Stimulated activated CD4-positive, alpha-beta T cell treated with anti-CD3 and anti-CD28 coated beads, Interleukin-1b, Interleukin-23, amount 100 ng/mL, for 4 hours (primary cell): ENCODE data around the gene FXYD7.
"Not testable (repeated sequence)": the region's sequence is repeated elsewhere in the genome, so short reads cannot be mapped to it uniquely, and the experiment has no call there.

Experiments
- DNase-seq, 2 donors: peaks; one replicate each; pipeline ENCODE4 v3.0.0-alpha.2; 2020; ENCODE audit warnings: low read depth in 2 of 2

Gene FXYD7

DNA sequence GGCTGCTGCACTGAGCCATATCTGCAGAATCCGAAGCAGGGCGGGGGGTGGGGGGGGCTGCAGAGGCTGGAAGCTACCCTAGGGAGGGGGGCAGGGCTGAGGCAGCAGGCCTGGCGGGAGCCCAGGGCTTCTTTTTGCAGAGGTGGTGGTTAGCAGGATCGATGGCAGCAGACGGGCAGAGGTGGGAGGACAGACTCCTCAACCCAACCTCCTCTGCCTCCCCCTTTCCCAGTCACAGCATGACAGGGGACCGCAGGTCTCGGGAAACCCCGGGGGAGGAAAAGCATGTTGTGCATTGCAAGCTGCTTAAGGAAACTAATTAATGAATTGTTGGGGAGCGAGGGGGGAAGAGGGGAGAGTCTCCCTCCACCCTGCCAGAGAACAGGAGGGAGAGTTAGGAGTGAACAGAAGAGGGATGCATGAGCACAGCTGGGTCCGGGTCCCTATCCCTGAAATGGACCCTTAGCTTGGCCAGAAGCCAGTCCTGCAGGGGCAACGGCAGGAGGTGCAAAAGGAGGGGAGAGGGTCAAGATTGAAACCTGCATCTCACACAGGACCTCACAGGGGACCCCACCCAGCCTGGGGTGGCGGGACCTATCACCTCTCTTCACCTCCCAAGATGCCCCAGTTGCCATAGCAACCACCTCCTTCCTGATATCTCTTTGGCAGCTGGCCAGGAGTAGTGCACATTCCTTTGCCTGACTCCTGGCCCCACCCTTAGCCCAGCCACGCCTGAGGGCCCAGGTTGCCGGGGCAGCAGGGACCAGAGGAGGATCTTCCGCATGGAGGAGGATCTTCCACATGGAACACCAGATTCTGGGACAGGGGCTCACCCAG lies 1.8 kb downstream of the FXYD7 start:
- no peak for DNase-seq

DNA sequence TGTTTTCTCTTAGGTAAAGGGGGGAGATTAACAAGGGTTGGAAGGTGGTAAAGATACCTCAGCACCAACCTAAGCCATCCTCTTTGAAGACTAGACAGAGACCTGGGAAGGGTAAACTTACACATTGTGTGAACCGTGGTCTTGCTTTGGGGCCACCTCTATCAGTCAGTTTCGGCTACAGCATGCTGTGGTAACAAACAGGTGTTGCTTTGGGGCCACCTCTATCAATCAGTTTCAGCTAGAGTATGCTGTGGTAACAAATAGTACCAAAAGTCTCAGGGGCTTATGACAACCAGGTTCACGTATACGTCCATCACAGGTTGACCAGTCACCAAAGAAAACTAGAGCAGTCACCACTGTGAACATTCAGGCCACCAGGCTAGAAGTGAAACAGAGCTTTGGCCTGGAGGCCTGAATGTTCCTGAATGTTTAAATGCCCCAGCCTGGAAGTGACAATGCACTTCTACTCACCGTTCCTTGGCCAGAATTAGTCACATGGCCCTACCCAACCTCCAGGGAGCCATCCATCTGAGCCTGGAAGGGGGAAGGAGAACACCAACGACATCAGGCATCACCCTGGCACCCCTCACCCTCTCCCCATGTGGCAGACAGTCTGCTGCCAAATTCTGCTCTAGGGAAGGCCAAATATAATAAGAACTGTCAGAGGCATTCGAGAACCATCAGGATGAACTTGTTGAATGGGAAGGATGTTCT lies 3.8 kb downstream of the FXYD7 start:
- no peak for DNase-seq

DNA sequence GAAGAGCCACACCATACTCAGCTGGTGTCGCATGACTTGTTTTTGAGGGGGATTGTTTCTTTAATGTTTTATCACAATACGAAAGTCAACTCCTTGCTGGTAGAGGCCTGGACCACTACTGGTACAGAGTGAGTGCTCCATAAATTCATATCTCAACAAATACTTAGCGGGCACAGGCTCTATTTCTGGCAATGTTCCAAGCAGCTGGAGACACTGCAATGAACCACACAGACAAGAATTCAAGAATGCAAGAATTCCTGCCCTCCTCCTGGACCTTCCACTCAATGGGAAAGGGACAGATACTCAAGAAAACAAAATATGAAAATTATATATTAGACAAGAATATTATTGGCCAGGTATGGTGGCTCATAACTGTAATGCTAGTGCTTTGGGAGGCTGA lies 6.4 kb downstream of the FXYD7 start:
- no peak for DNase-seq

DNA sequence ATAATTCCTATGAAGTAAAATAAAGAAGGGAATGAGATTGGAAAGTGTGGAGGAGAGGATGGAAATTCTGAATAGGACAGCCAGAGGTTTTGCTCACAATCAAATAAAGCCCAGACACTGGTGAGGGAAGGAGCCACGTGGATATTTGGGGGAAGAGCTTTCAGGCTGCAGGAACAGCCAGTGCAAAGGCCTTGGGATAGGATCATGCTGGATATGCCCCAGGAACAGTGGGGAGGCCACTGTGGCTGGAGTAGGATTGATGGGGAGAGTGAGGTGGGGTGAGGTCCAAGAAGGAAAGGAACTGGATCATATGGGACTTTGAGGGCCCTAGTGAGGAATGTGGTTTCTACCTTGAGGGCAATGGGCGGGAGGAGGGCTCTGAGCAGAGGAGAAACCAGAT lies 7.4 kb downstream of the FXYD7 start:
- DNase-seq = no peak

DNA sequence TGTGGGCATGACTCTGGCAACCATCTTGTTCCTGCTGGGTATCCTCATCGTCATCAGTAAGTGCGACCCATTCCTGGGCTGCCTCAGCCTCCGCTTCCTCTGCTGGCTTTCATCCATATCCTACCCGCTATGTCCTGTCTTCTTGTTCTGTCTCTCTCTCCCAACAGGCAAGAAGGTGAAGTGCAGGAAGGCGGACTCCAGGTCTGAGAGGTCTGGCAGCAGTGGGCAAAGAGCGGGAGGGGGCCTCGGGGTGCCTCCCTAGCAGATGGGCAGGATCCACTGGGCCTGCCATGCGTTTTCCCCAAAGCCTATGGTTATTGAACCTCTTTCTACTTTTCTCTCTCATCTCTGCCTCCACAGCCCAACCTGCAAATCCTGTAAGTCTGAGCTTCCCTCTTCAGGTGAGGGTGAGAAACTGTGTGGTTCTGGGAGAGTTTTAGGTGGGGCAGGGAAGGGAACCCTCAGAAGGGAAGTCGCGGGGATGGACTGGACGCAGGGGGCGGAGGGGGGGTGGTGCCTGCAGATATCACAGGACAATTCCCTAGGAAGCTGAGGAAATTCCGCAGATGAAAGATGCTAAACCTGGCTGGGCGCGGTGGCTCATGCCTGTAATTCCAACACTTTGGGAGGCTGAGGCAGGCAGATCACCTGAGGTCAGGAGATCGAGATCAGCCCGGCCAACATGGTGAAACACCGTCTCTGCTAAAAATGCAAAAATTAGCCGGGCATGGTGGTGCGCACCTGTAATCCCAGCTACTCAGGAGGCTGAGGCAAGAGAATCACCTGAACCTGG lies 8.4 kb downstream of the FXYD7 start:
- no peak for DNase-seq

DNA sequence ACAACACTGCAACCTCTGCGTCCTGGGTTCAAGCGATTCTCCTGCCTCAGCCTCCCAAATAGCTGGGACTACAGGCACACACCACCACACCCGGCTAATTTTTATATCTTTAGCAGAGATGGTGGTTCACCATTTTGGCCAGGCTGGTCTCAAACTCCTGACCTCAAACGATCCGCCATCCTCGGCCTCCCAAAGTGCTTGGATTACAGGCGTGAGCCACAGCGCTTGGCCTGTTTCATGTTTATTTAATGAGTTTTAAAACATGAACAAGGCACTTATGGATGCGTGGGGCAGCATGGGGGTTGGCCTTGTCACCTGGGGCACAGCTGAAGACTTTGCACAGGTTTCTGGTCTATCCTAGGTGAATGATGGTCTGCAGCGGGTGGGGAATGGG lies 10.1 kb downstream of the FXYD7 start:
- DNase-seq = not testable (repeated sequence)

DNA sequence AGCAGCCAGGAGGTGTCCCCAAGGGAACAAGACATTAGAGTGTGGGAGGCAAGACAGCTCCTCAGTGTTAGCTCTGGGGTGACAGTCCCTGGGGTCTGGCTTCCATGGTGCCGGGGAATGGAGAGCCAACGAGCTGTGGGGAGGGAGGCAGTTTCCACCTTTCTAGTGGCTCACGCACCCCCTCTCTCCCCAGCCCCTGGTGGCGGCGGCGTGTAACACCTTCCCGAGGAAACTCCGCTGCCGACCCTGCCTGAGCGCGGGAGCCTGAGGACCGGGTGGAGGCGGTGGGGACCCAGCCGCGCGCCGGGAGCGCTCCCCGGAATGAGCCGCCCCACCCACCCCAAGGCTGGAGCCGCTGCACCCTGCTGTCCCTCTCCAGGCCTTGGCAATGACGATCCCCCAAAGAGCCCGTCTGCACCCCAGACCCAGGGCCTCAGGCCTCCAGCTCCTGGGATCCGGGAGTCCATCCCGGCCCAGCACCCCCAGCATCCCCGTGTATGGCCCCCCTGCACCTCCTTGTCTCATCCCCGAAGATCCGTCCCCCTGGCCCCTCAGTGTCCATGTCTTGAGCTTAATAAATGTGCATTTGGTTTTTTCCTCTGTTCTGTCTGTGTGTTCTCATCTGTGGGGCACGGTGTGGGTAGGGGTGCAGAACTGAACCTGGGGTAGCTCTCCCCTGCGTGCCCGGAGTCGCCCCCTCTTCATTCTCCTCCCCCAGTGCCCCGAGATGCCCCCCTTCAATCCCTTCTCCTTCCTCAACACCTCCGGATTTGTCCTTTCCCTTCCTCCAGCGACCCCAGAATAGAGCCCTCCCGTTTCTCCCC lies 10.9 kb downstream of the FXYD7 start:
- peak; percentile 70 for DNase-seq

DNA sequence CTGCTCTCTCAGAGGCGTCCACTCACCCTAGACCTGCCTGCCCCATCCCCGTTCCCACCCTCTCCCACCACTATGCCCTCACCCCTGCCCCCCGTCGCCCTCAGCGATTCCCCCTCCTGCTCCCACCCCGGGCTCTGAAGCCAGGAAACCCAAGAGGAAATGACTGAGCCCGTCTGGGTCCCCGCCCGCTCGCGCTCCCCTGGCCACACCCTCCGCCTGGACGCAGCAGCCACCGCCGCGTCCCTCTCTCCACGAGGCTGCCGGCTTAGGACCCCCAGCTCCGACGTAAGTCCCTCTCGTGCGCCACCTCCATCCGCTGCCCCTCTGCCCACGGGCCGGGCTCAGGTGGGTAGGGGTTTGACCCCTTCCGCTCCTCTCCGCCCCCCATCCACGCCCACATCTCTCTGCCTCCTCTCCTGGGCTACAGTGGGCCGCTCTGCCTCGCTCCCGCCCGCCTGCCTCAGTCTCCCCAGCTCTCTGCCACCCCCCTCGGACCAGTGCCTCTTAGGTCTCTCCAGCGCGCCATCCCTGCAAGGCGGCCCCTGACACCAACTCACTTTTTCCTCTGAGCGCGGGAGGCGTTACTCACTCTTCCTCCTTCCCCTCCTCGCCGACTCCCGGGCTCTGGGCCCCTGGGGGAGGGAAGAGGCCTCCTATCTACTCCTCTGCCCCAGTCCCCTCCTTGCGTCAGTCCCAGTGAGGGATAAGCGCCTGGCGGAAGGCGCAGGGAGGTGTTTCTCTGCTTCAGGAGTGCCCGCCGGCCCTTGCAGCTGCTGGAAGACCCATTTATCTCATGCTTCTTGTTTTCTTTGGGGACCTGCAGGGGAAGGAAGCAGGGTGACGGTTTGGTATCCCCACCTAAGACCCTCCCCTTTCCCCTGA lies 11.7 kb downstream of the FXYD7 start, which contains the start of gene FXYD5:
TSS of gene FXYD5 (plus strand) at position 211 of the 882 bp plus-strand sequence. CDS start 816 bp downstream, outside the sequence.
- DNase-seq = peak; percentile 75 to 78

DNA sequence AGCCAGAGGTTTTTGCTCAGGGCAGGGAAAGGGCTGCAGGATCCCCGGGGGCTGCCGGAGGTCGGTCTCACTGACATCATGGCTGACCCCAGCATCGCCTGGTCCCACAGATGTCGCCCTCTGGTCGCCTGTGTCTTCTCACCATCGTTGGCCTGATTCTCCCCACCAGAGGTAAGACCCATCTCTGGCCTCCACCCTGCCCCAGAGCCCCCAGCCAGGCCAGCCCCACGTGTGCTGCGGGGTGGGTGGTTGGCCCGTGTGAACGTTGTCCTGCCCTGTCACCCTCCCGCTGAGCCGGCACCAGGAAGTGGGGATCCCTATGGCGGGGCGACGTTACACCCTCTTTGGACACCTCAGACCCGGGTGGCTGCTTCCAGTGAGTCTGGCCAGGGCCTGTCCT lies 12.4 kb downstream of the FXYD7 start:
- peak in 1 of 2 donors; percentile 30 for DNase-seq

DNA sequence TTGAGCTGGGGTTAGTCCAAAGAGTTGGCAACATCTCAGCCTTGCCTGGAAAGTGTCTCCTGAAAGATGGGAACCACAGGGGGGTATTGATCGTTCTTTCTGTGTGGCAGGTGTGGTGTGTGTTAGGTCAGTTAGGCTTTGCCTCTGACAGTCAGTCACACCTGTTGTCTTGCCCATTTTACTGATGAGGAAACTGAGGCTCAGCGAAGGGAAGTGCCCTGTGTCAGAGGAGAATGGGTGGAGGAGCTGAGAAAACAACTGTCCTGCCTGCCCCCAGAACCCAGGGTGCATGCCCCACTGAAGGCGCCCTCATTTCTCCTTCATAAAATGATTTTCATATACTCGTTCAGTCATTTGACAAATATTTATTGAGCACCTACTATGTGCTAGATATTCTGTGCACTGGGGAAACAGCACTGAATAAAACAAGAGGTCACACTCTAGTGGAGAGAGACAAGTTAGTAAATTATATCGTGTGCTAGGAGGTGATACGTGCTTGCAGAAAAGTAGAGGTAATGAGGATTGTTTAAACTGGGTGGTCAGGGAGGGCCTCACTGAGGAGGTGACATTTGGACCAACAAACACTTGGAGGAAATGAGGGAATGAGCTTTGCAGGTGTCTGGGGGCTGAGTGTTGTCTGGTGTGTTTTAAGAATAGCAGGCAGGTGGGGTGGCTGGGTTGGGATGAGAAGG lies 13.1 kb downstream of the FXYD7 start:
- no peak for DNase-seq

DNA sequence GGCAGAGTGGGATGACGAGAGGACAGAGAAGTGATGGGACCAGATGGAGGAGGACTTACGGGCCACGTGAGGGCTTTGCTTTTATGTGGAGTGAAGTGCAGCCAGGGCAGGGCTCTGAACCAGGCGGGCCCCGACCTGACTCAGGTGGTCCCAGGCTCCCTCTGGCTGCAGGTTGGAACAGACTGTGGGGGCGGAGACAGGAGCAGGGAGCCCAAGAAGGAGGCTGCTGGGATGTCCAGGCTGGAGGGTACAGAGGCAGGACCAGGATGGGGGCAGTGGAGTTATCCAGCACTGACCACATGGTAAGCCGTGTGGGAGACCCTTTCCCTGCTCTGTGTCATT lies 13.6 kb downstream of the FXYD7 start:
- DNase-seq = no peak

DNA sequence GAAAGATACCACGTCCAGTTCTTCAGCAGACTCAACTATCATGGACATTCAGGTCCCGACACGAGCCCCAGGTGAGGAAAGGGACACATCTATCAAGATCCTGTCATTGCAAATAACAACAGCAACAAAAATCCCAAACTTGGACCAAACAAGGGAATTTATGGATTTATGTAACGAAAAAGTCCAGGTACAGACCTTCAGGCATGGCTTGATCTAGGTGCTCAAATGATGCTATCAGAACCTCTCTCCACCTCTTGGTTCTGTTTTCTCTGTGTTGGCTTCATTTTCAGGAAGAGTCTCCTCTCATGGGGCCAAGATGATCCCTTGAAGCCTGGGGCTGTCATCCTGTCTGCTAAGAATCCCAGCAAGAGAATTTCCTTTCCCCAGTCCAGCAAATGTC lies 14.4 kb downstream of the FXYD7 start:
- no peak for DNase-seq

DNA sequence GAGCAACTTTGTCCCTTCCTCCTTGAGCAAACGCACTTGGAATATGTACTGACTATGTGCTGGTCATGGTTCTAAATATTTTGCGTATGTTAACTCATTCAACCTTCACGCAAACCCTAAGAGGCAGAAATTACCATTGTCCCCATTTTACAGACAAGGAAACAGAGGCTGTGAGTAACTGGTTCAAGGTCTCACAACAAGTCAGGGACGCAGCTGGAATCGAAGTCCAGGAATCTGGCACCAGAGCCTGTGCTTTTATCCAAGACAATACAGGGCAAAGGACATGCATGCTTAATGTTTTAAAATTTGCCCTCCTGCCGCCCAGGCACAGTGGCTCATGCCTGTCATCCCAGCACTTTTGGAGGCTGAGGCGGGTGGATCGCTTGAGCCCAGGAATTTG lies 16.6 kb downstream of the FXYD7 start:
- DNase-seq = no peak

DNA sequence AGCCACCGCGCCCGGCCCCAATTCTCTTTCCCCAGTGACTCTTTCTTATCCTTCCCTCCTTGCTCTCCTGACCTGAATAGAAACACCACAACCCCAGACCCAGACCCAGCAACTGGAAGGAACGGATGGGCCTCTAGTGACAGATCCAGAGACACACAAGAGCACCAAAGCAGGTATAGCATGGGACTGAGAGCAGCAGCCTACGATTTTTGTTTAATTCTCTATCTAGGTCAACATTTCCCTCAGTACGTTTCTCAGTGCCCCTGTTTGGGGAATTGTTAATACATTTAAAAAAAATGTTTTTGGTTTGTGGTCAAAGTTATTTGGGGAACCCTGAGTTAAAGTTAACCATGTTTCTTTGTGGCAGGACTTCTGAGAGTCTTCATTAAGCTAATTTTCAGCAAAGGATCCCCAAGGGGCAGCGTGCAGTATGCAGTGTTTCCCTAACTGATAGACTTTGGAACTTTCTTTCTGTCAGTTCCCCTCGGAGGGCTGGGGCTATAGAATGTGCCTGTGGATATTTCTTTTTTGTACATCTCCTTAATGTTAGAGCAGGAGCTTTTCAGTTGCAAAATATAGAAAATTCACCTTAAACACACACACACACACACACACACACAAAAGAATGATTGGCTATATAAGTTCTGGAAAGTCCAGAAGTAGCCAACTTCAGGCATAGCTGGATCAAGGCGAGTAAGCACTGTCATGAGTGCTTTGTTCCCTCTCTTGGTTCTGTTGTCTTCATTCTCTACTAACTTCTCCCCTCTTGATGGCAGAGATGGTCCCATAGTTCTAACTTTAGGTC lies 17.8 kb downstream of the FXYD7 start:
- DNase-seq = no peak

DNA sequence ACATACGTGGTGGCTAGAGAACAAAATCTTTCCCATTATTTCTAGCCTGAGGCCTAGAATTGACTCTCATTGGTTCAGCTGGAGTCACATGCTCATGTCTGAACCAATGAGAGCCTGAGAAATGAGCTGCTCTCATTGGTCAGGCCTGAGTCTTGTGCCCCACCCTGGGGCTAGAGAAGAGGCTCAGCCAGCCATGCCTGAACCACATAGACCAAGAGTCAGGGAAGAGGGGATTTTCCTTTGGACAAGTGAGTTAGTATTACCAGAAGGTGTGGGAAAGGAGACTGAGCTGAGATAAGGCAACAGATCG lies 18.3 kb downstream of the FXYD7 start:
- DNase-seq = no peak

DNA sequence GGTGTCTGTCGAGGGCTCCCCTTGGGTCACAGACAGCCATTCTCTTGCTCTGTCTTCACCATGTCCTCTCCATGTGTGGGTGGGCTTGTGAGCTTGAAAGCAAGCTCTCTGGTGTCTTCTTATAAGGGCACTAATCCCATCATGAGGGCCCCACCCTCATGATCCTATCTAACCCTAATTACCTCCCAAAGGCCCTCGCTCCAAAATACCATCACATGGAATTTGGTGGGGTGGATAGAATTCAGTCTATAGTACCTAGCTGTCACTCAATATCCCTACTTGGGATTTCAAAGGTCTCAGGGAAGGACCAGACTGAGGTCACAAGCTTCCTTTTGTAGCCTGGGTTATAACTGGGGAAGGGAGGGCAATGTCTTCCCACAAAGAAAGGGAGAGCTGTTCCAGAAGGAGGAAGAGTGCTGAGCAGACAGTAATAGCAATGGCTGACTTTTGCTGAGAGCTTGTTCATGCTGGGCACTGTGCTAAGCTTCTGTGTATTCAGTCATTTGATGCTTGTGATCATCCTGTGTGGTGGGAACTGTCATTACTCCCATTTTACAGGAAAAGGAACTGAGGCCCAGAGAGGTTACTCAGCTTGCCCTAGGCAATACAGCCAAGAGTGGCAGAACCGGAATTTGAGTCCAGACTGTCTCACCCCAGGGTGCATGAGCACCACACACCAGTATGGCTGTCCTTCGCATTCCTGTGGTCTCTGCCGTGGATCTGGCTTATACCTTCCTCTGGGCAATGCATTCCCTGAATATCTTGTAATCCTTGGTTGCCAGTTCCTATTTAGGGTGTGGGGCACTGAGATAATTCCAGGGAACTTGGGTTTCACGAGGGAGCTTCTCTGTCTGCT lies 19.6 kb downstream of the FXYD7 start:
- DNase-seq = no peak

DNA sequence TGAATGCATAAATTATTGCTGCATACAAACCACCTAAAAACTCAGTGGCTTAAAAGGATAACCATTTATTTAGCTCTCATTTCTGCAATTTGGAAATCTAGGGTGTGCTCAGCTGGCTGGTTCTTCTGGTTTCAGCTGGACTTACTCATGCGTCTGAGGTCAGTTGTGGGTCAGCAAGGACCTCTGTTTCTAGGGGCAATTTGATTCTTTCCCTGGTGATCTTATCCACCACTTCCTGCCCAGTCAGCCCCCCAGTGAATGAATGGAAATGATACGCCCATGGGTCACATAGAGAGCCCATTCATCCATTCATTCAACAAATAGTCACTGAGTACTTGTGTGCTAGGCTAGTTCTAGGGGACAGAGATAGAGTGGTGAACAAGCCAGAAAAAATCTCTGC lies 21.4 kb downstream of the FXYD7 start:
- no peak for DNase-seq
